ENCODE data around the gene MLH1.
"Not testable (repeated sequence)": the region's sequence is repeated elsewhere in the genome, so short reads cannot be mapped to it uniquely, and the experiment has no call there.

Gene MLH1

GRCh38 chr3:36993326-36994283 is at the start of gene MLH1:
MLH1 (plus strand) TSS chr3:36993518; CDS start chr3:36993548, 30 bp downstream.
- DNase-seq, result peak; percentile 93 to 99

DNA sequence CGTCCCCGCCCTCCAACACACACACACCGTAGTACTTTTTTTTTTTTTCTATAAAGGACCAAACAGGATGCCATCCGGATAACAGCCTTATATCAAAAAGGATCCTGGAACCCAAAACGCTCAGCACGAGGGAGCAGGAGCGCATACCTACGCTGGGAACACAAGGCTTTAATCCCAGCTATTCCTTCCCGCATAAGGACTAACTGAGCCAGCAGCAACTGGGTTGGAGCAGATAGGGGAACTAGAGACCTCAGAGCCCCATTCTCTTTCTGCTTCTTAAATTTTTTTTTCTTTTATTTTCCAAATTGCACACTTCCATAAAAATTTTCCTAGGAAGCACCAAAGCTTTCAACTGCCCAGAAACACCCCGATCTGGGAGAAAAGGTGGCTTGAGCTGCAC is 49.7 kb upstream of the MLH1 start:
- DNase-seq, result no peak

- peak; percentile 17 for DNase-seq
Measured at GRCh38 chr3:36944012-36944640, 49.2 kb upstream of the MLH1 start.

- DNase-seq, result peak; percentile 82 to 83
Measured at GRCh38 chr3:36944641-36945270, 48.6 kb upstream of the MLH1 start, which contains the start of gene TRANK1. TRANK1 (minus strand) TSS chr3:36945054; CDS start chr3:36944809, 245 bp downstream.

DNA sequence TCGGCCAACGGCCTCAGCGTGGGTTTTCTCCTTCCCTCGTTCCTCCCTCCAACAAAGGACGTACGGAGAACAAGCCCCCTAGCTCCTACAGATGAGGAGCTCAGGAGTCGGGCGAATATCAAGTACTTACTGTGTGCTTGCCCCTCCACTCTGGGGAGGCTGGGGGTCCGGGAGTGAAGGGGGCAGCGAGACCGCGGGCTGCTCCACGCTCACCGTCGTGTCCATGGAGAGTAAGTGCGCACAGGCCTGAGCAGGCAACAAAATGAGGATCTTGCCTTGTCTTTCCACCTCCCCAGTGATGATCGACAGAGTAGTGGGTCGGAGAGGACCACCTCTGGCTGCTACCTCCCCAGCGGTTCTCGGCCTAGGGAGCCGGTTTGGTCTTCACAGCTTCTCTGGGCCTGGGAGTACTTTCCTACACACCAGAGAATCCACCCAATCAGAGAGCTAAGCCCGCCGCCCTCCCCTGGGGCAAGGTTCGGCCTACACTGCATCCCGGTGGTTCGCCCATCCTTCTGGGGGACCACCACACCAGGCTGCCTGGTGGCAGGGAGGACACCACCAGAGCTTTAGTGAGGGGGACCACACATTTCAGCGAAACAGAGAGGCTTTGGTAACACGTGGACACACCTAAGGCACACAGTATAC is 47.9 kb upstream of the MLH1 start:
- DNase-seq, result no peak

- DNase-seq, result not testable (repeated sequence)
Measured at GRCh38 chr3:36947814-36948213, 45.5 kb upstream of the MLH1 start.

DNA sequence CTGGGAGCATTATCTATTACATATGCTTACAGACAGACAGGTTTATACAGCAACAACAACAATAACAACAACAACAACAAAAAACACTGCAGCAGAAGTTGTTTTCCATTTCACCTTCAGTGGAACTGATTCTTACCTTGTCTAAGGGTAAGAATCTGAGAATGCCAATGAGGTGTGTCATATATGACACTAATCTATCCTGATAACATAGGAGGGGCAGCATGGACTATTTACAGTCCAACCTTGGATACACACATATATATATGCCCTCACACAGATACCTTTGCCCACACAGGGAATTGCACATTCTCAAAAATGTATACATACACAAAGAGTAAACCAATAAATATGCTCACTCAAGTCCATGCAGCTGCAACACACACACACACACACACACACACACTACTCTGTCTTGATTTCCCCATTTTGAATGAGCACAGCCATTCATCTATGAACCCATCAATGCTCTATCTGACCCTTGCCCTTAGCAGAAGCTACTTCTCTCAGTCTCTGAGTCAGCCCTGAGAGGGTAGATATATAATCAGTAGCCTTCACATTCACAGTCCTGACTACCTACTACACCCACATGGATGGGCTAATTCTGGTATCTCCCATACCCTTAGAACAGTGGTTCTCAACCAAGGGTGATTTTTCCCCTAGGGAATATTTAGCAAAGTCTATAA is 38.7 kb upstream of the MLH1 start:
- no peak for DNase-seq

- no peak for DNase-seq
Measured at GRCh38 chr3:36956155-36956554, 37.2 kb upstream of the MLH1 start.

- DNase-seq, result no peak
Measured at GRCh38 chr3:36957063-36957462, 36.3 kb upstream of the MLH1 start.

- DNase-seq, result no peak
Measured at GRCh38 chr3:36957862-36958686, 35.2 kb upstream of the MLH1 start.

DNA sequence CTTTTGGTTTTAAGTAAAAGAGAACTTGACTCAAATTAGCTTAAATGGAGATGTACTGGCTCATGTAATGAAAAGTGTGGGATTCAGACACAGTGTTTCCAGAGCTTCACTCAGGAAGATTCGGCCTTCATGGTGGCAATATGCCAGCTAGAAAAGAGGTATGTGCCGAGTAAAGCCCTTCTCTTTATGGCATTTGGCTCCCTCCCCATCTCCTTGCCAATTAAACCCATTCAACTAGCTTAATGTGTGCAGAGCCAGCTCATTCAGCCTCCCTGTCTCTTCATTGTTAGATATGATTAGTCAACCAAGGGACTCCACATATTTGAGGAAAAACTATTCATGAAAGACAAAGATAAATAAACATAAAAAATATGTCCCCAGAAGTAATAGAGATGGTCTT is 33.5 kb upstream of the MLH1 start:
- DNase-seq, result no peak

DNA sequence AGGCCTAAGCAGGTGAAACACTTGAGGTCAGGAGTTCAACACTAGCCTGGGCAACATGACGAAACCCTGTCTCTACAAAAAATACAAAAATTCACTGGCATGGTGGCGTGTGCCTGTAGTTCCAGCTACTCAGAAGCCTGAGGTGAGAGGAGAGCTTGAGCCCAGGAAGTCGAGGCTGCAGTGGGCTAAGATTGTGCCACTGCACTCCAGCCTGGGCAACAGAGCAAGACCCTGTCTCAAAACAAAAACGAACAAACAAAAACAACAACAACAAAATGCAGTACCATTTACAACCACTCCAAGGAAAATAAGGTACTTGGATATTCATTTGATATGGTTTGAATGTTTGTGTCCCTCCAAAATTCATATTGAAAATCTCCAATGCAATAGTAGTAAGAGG is 32.8 kb upstream of the MLH1 start:
- DNase-seq, result no peak

DNA sequence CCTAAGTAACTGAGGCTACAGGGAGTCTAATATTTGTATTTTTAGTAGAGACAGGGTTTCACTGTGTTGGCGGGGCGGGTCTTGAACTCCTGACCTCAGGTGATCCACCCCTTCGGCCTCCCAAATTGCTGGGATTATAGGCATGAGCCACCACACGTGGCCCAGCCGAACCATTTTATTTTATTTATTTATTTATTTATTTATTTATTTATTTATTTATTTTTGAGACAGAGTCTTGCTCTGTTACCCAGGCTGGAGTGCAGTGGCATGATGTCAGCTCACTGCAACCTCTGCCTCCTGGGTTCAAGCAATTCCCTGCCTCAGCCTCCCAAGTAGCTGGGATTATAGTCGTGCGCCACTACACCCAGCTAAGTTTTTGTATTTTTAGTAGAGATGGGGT is 30.3 kb upstream of the MLH1 start:
- not testable (repeated sequence) for DNase-seq

- DNase-seq, result no peak
Measured at GRCh38 chr3:36964331-36964730, 29.0 kb upstream of the MLH1 start.

GRCh38 chr3:36964817-36965216 is 28.5 kb upstream of the MLH1 start:
- no peak for DNase-seq

DNA sequence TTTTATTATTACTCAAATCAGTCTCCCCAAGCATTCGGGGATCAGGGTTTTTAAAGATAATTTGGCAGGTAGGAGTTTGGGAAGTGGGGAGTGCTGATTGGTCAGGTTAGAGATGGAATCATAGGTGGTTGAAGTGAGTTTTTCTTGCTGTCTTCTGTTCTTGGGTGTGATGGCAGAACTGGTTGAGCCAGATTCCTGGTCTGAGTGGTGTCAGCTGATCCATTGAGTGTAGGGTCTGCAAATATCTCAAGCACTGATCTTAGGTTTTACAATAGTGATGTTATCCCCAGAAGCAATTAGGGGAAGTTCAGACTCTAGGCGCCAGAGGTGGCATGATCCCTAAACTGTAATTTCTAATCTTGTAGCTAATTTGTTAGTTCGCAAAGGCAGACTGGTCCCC is 27.9 kb upstream of the MLH1 start:
- no peak for DNase-seq

- no peak for DNase-seq
Measured at GRCh38 chr3:36969085-36969484, 24.2 kb upstream of the MLH1 start.

GRCh38 chr3:36969540-36970432 is 23.5 kb upstream of the MLH1 start:
- DNase-seq, result peak; percentile 18 to 33

- DNase-seq, result no peak
Measured at GRCh38 chr3:36972163-36972562, 21.2 kb upstream of the MLH1 start.

DNA sequence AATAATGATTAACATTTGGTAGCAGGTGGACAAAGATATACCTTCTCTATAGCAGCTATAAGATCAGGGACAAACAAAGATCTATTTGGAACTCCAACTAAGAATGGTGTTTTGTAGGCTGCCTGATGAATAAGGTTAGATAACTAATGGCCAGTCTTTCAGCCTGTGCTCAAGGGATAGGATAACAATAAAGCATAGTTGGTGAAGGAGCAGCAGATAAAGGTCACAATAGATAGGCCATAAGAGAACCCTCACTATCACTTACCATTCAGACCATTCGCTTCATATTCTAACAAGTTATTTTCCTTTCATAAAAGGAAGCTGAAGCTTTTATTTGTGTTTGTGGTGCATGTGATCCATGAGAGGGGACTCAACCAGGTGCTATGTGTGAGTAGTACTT is 20.2 kb upstream of the MLH1 start:
- DNase-seq, result no peak
